NCI-H526 treated with DMSO at 0.1 percent for 48 hours (cell line): ENCODE results near the gene DEFB123.
"Not testable (repeated sequence)": the region's sequence is repeated elsewhere in the genome, so short reads cannot be mapped to it uniquely, and the experiment has no call there.

ENCODE experiments used
- DNase-seq: peaks from one replicate; lab custom pipeline; 2025; lab: John Stamatoyannopoulos, UW

DEFB123 gene

GRCh38 chr20:31440012-31440659 lies at the start of gene DEFB123:
Gene DEFB123 (plus strand): TSS chr20:31440632. CDS start chr20:31440699, 67 bp downstream.
- DNase-seq: no peak

- no peak for DNase-seq
Observed at GRCh38 chr20:31392836-31393235, 47.6 kb upstream of the DEFB123 start.

- DNase-seq: no peak
Observed at GRCh38 chr20:31394900-31395299, 45.5 kb upstream of the DEFB123 start.

GRCh38 chr20:31403886-31404285 lies 36.5 kb upstream of the DEFB123 start:
- DNase-seq: no peak

GRCh38 chr20:31406115-31406514 lies 34.3 kb upstream of the DEFB123 start, which contains the start of gene DEFB121:
Gene DEFB121 (minus strand): TSS chr20:31406215. CDS start chr20:31406152, 63 bp downstream.
- no peak for DNase-seq

GRCh38 chr20:31410011-31410410 lies 30.4 kb upstream of the DEFB123 start:
- no peak for DNase-seq

- DNase-seq: no peak
Observed at GRCh38 chr20:31414381-31414780, 26.1 kb upstream of the DEFB123 start.

GRCh38 chr20:31415653-31416052 lies 24.8 kb upstream of the DEFB123 start:
- no peak for DNase-seq

GRCh38 chr20:31418307-31418706 lies 22.1 kb upstream of the DEFB123 start:
- no peak for DNase-seq

- DNase-seq: no peak
Observed at GRCh38 chr20:31425797-31426196, 14.6 kb upstream of the DEFB123 start.

- not testable (repeated sequence) for DNase-seq
Observed at GRCh38 chr20:31426891-31427551, 13.4 kb upstream of the DEFB123 start.

GRCh38 chr20:31427576-31427975 lies 12.9 kb upstream of the DEFB123 start:
- not testable (repeated sequence) for DNase-seq

- no peak for DNase-seq
Observed at GRCh38 chr20:31430568-31431115, 9.8 kb upstream of the DEFB123 start.

- no peak for DNase-seq
Observed at GRCh38 chr20:31446084-31446819, 5.8 kb downstream of the DEFB123 start.

- DNase-seq: no peak
Observed at GRCh38 chr20:31449511-31450414, 9.3 kb downstream of the DEFB123 start.

- DNase-seq: no peak
Observed at GRCh38 chr20:31452575-31452974, 12.1 kb downstream of the DEFB123 start.

- no peak for DNase-seq
Observed at GRCh38 chr20:31454361-31454760, 13.9 kb downstream of the DEFB123 start.

GRCh38 chr20:31470946-31471345 lies 30.5 kb downstream of the DEFB123 start:
- not testable (repeated sequence) for DNase-seq

GRCh38 chr20:31472395-31473330 lies 32.2 kb downstream of the DEFB123 start:
- no peak for DNase-seq

GRCh38 chr20:31473331-31474096 lies 33.1 kb downstream of the DEFB123 start:
- no peak for DNase-seq
